ENCODE measurements around the gene CTSZ.

Gene CTSZ

DNA sequence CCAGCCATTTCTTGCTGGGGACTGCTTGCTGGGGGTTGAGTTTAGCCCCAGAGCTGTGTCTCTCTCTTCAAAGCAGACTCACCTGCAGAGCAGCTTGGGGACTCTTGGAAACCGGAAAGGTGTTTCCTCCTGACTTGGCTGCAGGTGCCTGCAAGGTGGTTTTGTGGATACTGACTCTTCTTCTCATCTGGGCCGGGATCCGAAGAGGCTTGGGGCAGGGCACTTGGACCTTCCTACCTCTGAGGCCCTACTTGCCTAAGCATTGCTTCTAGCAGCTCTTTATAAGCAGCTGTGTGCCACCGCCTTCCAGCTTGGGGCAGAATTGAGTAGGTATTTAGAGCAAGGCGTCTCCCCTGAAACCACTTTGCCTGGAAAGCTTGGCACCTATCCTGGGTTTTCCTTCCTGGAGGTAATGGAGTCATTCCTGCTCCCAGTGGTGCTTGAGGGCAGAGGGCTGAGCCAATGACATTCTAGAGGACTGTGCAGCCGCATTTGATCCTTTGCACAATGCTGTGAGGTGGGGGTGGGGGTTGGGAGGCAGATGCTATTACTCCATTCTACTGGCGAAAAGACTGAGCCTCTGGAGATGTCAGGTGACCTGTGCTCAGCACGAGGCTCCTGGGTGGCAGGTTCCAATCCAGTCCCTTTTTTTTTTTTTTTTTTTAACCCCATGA lies 3.4 kb upstream of the CTSZ start:
- H3K9me3 Mint-ChIP-seq = no peaks in the 10 kb centered on the region
- DNase-seq = no peak
- ATAC-seq = no peak
- H3K4me1 Mint-ChIP-seq = peaks cover 60% of the 10 kb centered on the region
- H3K27ac Mint-ChIP-seq = peak overlapping the region in 1 of 2 donors; percentile 36
- H3K4me3 Mint-ChIP-seq = no peak overlapping the region
- no peaks in the 10 kb centered on the region for H3K27me3 Mint-ChIP-seq

DNA sequence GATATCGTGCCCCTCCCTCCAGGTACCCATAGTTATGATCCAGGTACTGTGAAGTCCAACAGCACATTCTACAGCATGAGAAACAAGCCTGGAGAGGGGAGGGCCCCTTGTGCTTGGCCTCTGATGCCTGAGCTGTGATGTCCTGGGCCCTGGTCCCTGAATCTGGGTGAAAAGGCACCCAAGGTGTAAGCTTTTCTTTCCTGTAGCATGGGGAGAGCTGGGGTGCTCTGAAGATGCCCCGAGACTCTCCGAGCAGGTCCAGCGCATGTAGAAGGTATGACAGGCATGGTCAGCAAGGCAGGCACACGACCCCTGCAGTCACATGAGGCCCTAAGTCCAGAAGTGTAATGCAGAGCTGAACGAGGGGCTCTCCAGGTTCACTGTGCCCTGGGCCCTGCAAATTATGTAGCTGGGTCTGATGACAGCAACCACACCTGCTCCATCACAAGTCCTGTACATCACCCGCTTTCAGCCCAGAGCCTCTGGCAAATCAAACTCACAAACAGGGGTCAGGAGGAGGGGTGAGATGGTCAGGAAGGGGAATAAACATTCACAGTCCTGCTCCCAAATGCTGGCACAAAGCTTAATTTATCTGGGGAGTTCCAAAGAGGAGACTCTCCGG lies 1.8 kb upstream of the CTSZ start:
- H3K9me3 Mint-ChIP-seq = no peaks in the 10 kb centered on the region
- ATAC-seq (no peak), DNase-seq (no peak)
- H3K27ac Mint-ChIP-seq = peak overlapping the region in 1 of 2 donors; percentile 45
- H3K4me1 Mint-ChIP-seq = peaks cover 66% of the 10 kb centered on the region
- H3K27me3 Mint-ChIP-seq = no peaks in the 10 kb centered on the region
- H3K4me3 Mint-ChIP-seq = no peak overlapping the region

DNA sequence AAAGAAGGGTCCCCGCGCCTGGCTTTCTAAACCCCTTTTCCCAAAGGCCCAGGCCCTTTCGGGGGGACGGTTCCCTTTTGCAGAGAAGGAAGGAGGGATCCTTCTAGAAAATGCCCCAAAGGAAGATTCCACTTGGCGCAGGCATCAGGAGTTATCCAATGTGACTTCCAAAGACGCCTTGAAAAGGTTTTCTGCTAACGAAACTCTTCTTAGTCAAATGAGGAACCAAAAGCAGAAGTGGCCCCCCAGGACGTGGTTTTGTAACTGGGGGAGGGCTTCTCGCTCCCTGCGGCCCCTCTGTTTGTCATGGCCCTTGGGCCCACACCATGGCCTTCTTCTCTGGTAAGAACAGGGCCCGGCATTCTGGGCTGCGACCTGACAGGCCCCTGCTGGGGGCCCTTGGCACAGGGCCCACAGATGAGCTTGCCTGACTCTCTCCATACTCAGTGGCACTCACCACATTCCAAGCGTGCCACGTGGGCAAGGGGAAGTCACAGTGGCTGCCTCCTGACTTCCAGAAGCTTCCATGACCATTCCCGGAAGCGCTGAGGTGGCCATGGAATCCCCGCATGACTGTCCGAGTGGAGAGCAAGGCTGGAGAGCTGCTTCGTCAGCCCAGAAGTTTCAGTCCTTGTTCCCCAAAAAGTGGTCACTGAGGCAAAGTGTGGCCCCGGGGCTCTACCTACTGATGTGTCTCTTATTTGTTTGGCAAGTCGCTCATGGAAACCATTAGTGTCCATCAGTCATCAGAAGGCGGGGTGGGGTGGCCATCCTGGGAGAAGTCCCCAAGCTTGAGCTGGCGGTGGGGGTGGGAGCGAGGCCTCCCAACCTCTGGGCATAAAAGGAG lies 834 bp upstream of the CTSZ start:
- ATAC-seq (no peak), DNase-seq (no peak)
- Mint-ChIP-seq H3K4me3 (peak overlapping the region; percentile 82 to 86), H3K27ac (peak overlapping the region; percentile 71 to 94), H3K9me3 (no peaks in the 10 kb centered on the region), H3K4me1 (peaks cover 66% of the 10 kb centered on the region), H3K27me3 (no peaks in the 10 kb centered on the region)

GRCh38 chr20:59006167-59006863 lies 739 bp downstream of the CTSZ start:
- no peak for DNase-seq
- no peaks in the 10 kb centered on the region for H3K9me3 Mint-ChIP-seq
- H3K4me1 Mint-ChIP-seq = peaks cover 60% of the 10 kb centered on the region
- ATAC-seq = peak; percentile 6
- H3K27me3 Mint-ChIP-seq = no peaks in the 10 kb centered on the region
- peak overlapping the region; percentile 88 to 90 for H3K27ac Mint-ChIP-seq
- peak overlapping the region; percentile 84 to 87 for H3K4me3 Mint-ChIP-seq

DNA sequence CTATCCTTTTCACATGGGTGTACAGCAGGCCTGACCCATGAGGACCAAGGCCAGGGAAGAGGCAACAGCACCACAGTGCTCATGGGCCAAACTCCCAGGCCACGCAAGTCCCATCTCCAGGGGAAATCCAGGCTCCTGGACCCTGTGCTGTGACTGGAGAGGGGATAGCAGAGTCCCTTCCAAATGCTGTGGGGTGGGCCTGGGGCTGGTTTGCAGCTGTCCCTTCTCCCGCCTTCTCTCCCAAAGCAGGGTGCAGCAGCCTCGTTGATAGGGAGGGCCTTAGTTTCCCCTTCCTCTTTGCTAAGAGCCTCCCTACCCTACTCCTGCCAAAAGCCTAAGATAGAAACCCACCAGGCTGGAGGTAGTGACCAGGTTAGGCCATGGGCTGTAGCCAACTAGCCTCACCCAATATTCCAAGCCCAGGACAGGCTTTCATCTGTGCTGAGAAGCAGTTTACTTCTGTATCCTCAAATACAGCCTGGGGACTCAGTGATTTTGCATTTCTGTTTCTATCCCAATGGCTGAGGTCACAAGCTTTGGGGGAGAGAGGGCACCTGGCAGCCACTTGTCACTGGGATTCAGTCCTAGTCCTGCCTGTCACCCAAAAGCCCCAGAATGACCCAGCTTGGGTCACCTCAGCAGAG lies 1.4 kb downstream of the CTSZ start:
- ATAC-seq = no peak
- Mint-ChIP-seq H3K27ac (peak overlapping the region; percentile 88 to 90), H3K4me3 (peak overlapping the region; percentile 84 to 87), H3K27me3 (no peaks in the 10 kb centered on the region), H3K9me3 (no peaks in the 10 kb centered on the region), H3K4me1 (peaks cover 55% of the 10 kb centered on the region)
- DNase-seq = no peak

- Mint-ChIP-seq H3K27me3 (no peaks in the 10 kb centered on the region), H3K4me3 (peak overlapping the region; percentile 84 to 87), H3K4me1 (peaks cover 50% of the 10 kb centered on the region), H3K9me3 (no peaks in the 10 kb centered on the region), H3K27ac (peak overlapping the region in 1 of 2 donors; percentile 88)
- DNase-seq (peak; percentile 36 to 61), ATAC-seq (peak; percentile 70)
Measured at GRCh38 chr20:59004763-59005522, 2.1 kb downstream of the CTSZ start.

GRCh38 chr20:59004493-59004762 lies 2.6 kb downstream of the CTSZ start:
- H3K27ac Mint-ChIP-seq = peak overlapping the region in 1 of 2 donors; percentile 88
- peak; percentile 45 to 72 for DNase-seq
- peak overlapping the region; percentile 84 to 87 for H3K4me3 Mint-ChIP-seq
- peaks cover 50% of the 10 kb centered on the region for H3K4me1 Mint-ChIP-seq
- no peaks in the 10 kb centered on the region for H3K9me3 Mint-ChIP-seq
- no peaks in the 10 kb centered on the region for H3K27me3 Mint-ChIP-seq
- ATAC-seq = no peak

GRCh38 chr20:59003836-59004492 lies 3.1 kb downstream of the CTSZ start:
- peaks cover 50% of the 10 kb centered on the region for H3K4me1 Mint-ChIP-seq
- H3K4me3 Mint-ChIP-seq = peak overlapping the region; percentile 84 to 87
- no peak for DNase-seq
- H3K27ac Mint-ChIP-seq = peak overlapping the region; percentile 38 to 88
- no peaks in the 10 kb centered on the region for H3K9me3 Mint-ChIP-seq
- no peaks in the 10 kb centered on the region for H3K27me3 Mint-ChIP-seq
- no peak for ATAC-seq

GRCh38 chr20:59002874-59003399 lies 4.1 kb downstream of the CTSZ start:
- no peak for ATAC-seq
- Mint-ChIP-seq H3K9me3 (no peaks in the 10 kb centered on the region), H3K4me3 (no peak overlapping the region), H3K27me3 (no peaks in the 10 kb centered on the region), H3K4me1 (peaks cover 46% of the 10 kb centered on the region), H3K27ac (no peak overlapping the region)
- DNase-seq = no peak

DNA sequence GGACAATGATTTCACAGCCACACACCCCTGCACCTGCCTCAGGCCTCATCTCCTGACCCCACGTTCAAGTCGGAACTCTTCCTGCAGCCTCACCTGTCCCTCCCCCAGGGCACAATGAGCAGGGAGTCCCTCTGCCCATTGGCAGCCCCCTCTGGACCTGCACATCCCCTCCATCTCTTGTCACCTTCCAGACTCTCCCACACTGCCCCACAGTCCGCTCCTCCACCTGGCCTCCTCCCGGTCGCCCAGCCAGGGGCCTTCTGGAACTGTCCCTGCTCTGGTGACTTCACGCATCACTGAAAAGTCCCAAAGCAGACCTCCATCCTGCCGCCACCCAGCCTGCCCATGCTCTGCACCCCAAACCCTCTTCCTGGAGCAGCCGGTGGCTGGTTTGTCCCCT lies 4.7 kb downstream of the CTSZ start:
- no peak overlapping the region for H3K4me3 Mint-ChIP-seq

DNA sequence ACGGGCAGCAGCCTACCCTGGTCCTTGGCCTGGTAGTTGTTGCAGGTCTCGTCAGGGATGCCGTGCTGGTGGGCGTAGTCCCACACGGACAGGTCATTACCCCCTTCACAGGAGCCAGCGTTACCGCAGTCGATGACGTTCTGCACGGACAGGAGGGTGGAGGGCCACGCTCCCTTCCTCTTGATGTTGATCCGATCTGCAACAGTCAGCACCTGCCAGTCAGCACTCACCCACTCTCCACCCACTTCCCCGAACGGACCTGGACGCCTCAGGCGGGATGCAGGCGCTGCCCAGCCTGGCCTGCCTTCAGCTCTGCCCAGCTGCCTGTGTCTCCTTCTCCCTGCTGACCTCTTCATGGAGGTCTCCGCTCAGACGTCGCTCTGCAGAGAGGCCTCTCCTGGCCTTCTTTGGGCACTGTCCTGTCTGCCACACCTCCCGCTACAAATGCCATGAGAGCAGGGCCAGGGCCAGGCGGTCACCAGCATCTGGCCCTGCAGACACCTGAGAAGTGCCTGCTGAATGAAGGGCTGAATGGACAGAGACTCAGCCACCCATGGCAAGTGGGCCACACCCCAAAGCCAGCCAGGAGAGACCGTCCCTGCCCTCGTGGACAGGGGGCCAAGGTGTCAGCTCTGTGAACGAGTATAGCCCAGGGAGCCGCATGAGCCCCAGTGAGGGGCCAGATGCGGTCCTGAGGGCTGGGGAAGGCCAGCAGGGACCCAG lies 5.4 kb downstream of the CTSZ start:
- no peaks in the 10 kb centered on the region for H3K27me3 Mint-ChIP-seq

More for the DNA sequence above, 4.7 kb downstream of the CTSZ start:
- Mint-ChIP-seq H3K9me3 (no peaks in the 10 kb centered on the region), H3K27ac (no peak overlapping the region), H3K4me1 (peaks cover 41% of the 10 kb centered on the region), H3K27me3 (no peaks in the 10 kb centered on the region)
- DNase-seq (no peak), ATAC-seq (no peak)

GRCh38 chr20:59001068-59001448 lies 6.0 kb downstream of the CTSZ start:
- H3K4me1 Mint-ChIP-seq = peaks cover 37% of the 10 kb centered on the region

More for the DNA sequence above, 5.4 kb downstream of the CTSZ start:
- Mint-ChIP-seq H3K27ac (no peak overlapping the region), H3K4me1 (peaks cover 40% of the 10 kb centered on the region), H3K4me3 (no peak overlapping the region), H3K9me3 (no peaks in the 10 kb centered on the region)
- DNase-seq (no peak), ATAC-seq (no peak)

GRCh38 chr20:59000326-59000725 lies 6.7 kb downstream of the CTSZ start:
- Mint-ChIP-seq H3K27ac (no peak overlapping the region), H3K9me3 (no peaks in the 10 kb centered on the region), H3K4me3 (no peak overlapping the region), H3K4me1 (peaks cover 36% of the 10 kb centered on the region), H3K27me3 (no peaks in the 10 kb centered on the region)
- DNase-seq = no peak
- no peak for ATAC-seq

More at GRCh38 chr20:59001068-59001448, 6.0 kb downstream of the CTSZ start:
- DNase-seq (no peak), ATAC-seq (no peak)
- Mint-ChIP-seq H3K9me3 (no peaks in the 10 kb centered on the region), H3K4me3 (no peak overlapping the region), H3K27me3 (no peaks in the 10 kb centered on the region), H3K27ac (no peak overlapping the region)
